Astrocyte of the cerebellum (primary cell): ENCODE data around the gene PDE10A.
A peak's percentile ranks its signal among the peaks of the same experiment; 100 is the strongest.

ENCODE experiments used
- DNase-seq: peaks from one replicate; pipeline ENCODE4 v3.0.0-alpha.2; 2011; ENCODE audit warnings: low read depth
- H3K4me3 ChIP-seq: 2 replicates; pipeline ENCODE4 v1.5.1; 2011; ENCODE audit warnings: mild to moderate bottlenecking, low read depth, low read length, moderate library complexity
- CTCF ChIP-seq: IDR thresholded peaks from 2 replicates; pipeline ENCODE4 v1.5.1; 2012; ENCODE audit warnings: low read length, low read depth, moderate library complexity, mild to moderate bottlenecking; ENCODE audit errors: missing control alignments
- in situ Hi-C: cut with HindIII; loops from 2 replicates; pipeline ENCODE4 v1.10.0; 2017; ENCODE audit warnings: low sequenced_read_pairs

PDE10A gene

DNA sequence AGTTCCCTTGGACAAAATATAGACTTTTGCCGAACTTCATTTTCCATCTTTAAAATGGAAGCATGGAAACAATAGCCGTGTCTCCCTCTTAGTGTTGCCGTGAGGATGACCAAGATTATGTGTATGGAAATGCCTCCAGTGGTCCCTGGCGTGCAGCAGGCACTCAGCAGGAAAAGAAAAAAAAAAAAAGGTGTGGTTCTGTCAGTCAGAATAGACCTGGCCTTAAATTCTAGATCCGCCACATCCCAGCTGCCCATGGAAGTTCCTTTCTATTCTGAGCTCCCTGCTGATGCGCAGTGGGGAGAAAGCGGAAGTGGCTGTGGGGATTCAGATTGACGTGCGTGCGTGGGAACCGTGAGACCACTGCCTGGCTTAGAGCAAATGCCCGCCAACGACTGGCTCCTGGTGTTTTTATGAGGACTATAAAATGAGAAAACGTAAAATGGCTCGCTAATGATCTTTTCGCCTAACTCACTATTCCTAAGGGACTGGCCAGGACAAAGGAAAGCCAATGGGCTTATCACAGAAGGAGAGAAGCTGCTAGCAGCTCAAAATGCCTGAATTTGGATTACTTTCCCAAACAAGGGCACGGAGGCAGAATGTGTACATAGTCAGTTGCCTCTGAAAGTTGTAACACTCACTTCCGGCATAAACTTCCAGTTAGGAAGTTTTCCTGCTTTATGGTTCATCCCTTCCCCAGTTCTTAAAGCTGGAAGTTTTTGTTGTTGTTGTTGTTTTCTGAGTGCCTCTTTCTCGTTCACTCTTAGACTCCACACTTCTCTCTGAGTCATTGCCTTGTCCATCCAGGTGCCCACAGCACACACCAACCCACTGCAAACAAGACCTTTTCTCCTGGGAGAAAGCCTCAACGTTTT is 11.4 kb upstream of the PDE10A start:
- no peak for DNase-seq
- TF ChIP-seq CTCF, result no peak
- in situ Hi-C loops, result no loop called here
- no peak overlapping the region for H3K4me3 ChIP-seq

DNA sequence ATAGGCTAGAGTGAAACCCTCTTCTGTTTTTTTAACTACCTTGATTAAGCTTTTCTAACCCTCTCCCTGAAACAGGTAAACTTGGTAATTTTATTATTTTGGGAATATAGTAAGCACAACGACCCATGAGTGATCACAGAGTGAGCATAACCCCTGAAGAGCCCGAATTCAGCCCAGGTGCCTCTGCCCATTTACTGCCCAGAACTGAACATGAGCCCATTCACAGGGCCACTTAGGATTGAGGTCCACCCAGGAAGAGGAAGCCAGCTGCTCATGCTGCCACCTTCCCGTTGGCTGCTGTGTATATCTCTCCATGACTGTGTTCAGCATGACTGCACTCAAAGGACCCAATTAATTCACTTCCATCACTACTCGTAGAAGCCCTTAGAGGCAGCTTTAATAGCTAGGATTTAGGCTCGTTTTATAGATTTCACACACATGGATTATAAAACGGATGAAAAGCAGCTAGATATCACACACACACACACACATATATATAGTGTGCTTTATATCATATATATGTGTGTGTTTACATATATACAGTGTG is 8.3 kb upstream of the PDE10A start:
- TF ChIP-seq CTCF, result no peak
- H3K4me3 ChIP-seq, result no peak overlapping the region
- DNase-seq, result no peak
- in situ Hi-C loops, result no loop called here

- no peak overlapping the region for H3K4me3 ChIP-seq
- in situ Hi-C loops, result no loop called here
- no peak for TF ChIP-seq CTCF
- DNase-seq, result no peak
Observed at GRCh38 chr6:165668951-165669350, 5.9 kb upstream of the PDE10A start.

DNA sequence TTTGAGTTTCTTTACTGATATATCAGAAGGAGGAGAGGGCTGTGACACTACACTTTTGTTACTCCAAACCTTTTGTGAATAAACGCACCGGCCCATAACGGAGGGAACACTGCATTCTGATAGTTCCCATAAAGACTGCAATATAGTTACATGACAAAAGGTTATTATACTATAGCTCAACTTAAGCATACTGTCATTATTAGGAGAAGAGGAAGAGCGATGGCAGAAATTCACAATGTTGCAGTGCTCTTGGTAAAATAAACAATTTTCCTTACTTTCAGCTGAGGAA is 2.3 kb upstream of the PDE10A start:
- DNase-seq, result no peak
- no peak for TF ChIP-seq CTCF
- no peak overlapping the region for H3K4me3 ChIP-seq
- in situ Hi-C loops, result no loop called here

DNA sequence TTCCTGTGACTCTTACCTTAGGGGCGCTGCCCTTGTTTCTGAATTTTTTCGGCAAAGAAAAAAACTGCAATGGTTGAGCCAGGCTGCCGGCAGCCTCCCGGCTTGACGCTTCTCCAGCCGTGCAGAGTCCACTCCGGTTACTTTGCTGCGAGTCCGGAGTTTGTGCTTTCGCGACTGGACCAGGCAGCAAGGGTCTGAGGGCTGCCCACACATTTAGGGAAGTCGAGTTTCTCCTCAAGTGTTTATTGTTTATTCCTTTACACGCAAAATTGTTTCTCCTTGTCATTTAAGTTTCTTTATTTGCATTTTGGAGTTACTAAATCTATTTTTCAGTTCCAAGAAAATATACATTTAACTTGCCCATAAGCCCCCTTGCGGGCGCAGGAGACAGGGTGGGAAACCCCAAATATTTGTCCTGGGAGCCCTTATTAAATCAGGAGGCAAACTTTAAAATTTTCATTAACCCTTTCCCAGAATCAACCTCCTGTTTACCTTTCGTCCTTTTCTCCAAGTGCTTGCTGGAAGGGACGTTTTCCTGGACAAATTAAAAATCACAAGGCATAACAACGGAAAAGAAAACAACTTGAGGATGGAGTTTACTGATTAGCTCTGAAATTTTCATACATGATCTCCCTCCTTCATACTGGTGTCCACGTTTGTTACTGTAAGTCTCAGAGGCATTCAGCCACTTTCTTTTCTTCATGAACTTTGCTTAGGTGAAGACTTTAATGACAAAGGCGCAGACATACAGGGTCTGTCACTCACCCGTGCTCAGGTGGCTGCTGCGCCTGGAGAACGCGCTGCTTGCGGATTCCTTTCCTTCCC is 1.7 kb upstream of the PDE10A start:
- peak; percentile 32 for TF ChIP-seq CTCF
- peak overlapping the region; percentile 61 for H3K4me3 ChIP-seq
- no peak for DNase-seq
- in situ Hi-C loops, result no loop called here

GRCh38 chr6:165663736-165664558 is 906 bp upstream of the PDE10A start:
- no peak for TF ChIP-seq CTCF
- in situ Hi-C loops, result no loop called here
- no peak for DNase-seq
- H3K4me3 ChIP-seq, result peak overlapping the region; percentile 61
